ENCODE measurements around the gene SH3BP5L.
A peak's percentile ranks its signal among the peaks of the same experiment; 100 is the strongest.
"Not testable (repeated sequence)": the region's sequence is repeated elsewhere in the genome, so short reads cannot be mapped to it uniquely, and the experiment has no call there.

The SH3BP5L gene

GRCh38 chr1:248807067-248807737, 18.5 kb downstream of the SH3BP5L start:
- DNase-seq, result peak; percentile 36 to 59

GRCh38 chr1:248805876-248806275, 19.8 kb downstream of the SH3BP5L start:
- DNase-seq, result no peak

- DNase-seq, result no peak
These were observed 20.7 kb downstream of the SH3BP5L start for GRCh38 chr1:248804771-248805681.

GRCh38 chr1:248803501-248803900, 22.2 kb downstream of the SH3BP5L start:
- not testable (repeated sequence) for DNase-seq

GRCh38 chr1:248802454-248802853, 23.3 kb downstream of the SH3BP5L start:
- DNase-seq, result no peak

GRCh38 chr1:248800459-248800858, 25.3 kb downstream of the SH3BP5L start:
- no peak for DNase-seq

GRCh38 chr1:248798791-248799190, 26.9 kb downstream of the SH3BP5L start:
- no peak for DNase-seq

- not testable (repeated sequence) for DNase-seq
These were observed 31.1 kb downstream of the SH3BP5L start for GRCh38 chr1:248794663-248795062.

GRCh38 chr1:248793592-248793991, 32.1 kb downstream of the SH3BP5L start:
- DNase-seq, result peak in 1 of 2 experiments; percentile 30

GRCh38 chr1:248792342-248792741, 33.4 kb downstream of the SH3BP5L start:
- no peak for DNase-seq

- DNase-seq, result no peak
These were observed 34.7 kb downstream of the SH3BP5L start for GRCh38 chr1:248791010-248791409.

GRCh38 chr1:248790456-248790855, 35.3 kb downstream of the SH3BP5L start:
- DNase-seq, result no peak

- DNase-seq, result not testable (repeated sequence)
These were observed 36.4 kb downstream of the SH3BP5L start for GRCh38 chr1:248789337-248789736.

GRCh38 chr1:248788327-248788726, 37.4 kb downstream of the SH3BP5L start:
- no peak for DNase-seq

GRCh38 chr1:248787430-248787829, 38.3 kb downstream of the SH3BP5L start:
- no peak for DNase-seq

- DNase-seq, result no peak
These were observed 39.6 kb downstream of the SH3BP5L start for GRCh38 chr1:248786156-248786555.

- DNase-seq, result no peak
These were observed 42.3 kb downstream of the SH3BP5L start for GRCh38 chr1:248783367-248783766.

GRCh38 chr1:248782416-248783141, 43.1 kb downstream of the SH3BP5L start:
- DNase-seq, result no peak

- DNase-seq, result no peak
These were observed 46.4 kb downstream of the SH3BP5L start for GRCh38 chr1:248779350-248779749.

- DNase-seq, result no peak
These were observed 46.8 kb downstream of the SH3BP5L start for GRCh38 chr1:248778906-248779305.

- no peak for DNase-seq
These were observed 48.7 kb downstream of the SH3BP5L start for GRCh38 chr1:248776991-248777390.

- no peak for DNase-seq
These were observed 50.3 kb downstream of the SH3BP5L start for GRCh38 chr1:248775441-248775840.
